BLaER1 (cell line): Measurements from ENCODE around the gene SEMA4A.
"Not testable (repeated sequence)": the region's sequence is repeated elsewhere in the genome, so short reads cannot be mapped to it uniquely, and the experiment has no call there.

Experiments
- H3K27ac ChIP-seq: shearing (Covaris generic); formaldehyde crosslinking; 2 replicates; pipeline ENCODE4 v1.8.1; 2022
- H3K27me3 ChIP-seq: shearing (Covaris generic); formaldehyde crosslinking; 2 replicates; pipeline ENCODE4 v1.8.1; 2022
- H3K36me3 ChIP-seq: shearing (Covaris generic); formaldehyde crosslinking; 2 replicates; pipeline ENCODE4 v1.8.1; 2022
- H3K4me1 ChIP-seq: shearing (Covaris generic); formaldehyde crosslinking; 2 replicates; pipeline ENCODE4 v1.8.1; 2022
- H3K4me2 ChIP-seq: shearing (Covaris generic); formaldehyde crosslinking; 2 replicates; pipeline ENCODE4 v1.8.1; 2022
- H3K4me3 ChIP-seq: shearing (Covaris generic); formaldehyde crosslinking; 2 replicates; pipeline ENCODE4 v1.8.1; 2022
- H3K9ac ChIP-seq: shearing (Covaris generic); formaldehyde crosslinking; 2 replicates; pipeline ENCODE4 v1.8.1; 2022
- H3K9me3 ChIP-seq: shearing (Covaris generic); formaldehyde crosslinking; 2 replicates; pipeline ENCODE4 v1.8.1; 2022
- H4K20me1 ChIP-seq: shearing (Covaris generic); formaldehyde crosslinking; 2 replicates; pipeline ENCODE4 v1.8.1; 2022
- Cebpa-rat ChIP-seq: shearing (Covaris generic); IDR thresholded peaks from 2 replicates; pipeline ENCODE4 v1.8.1; 2022

Gene SEMA4A

DNA sequence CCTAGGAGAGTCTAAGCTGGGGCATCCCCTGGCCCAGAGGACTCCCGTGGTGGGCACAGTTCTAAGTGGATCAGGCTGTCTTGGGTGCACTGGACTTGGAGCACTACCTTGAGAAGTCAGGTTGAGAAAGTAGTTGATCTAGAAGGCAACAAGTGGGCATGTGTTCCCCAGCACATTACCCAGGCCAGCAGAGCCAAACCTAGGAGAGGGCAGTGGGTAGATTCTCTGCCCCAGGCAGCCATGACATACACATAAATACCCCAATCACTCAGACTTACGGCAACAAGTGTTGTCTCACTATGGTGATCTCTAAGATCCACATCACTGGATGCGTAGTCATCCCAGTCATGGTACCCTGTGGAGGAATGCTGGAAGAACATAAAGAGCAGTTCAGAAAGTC, 57.9 kb downstream of the SEMA4A start:
- Histone ChIP-seq H4K20me1 (no peaks in the 10 kb centered on the region), H3K4me1 (peaks cover 23% of the 10 kb centered on the region), H3K36me3 (peaks cover 78% of the 10 kb centered on the region), H3K27me3 (no peaks in the 10 kb centered on the region), H3K27ac (no peak overlapping the region), H3K9ac (no peak overlapping the region), H3K4me2 (no peak overlapping the region), H3K9me3 (no peaks in the 10 kb centered on the region), H3K4me3 (no peak overlapping the region)
- TF ChIP-seq Cebpa-rat = no peak

DNA sequence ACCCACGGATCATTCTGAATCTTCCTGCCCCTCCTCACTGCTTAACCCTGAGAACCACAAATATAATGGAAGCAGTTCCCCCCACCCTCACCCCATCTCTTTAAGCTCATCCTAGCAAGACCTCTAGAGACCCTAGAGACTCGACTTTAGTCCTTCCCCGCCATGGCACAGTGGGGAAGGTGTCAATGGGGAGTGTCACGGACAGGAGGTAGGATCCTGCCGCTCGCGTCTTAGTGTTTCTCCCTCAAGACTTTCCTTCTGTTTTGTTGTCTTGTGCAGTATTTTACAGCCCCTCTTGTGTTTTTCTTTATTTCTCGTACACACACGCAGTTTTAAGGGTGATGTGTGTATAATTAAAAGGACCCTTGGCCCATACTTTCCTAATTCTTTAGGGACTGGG, 58.7 kb downstream of the SEMA4A start:
- peaks cover 74% of the 10 kb centered on the region for H3K36me3 ChIP-seq
- H4K20me1 ChIP-seq = no peaks in the 10 kb centered on the region
- H3K27me3 ChIP-seq = no peaks in the 10 kb centered on the region
- H3K9ac ChIP-seq = peak overlapping the region; percentile 99
- H3K4me2 ChIP-seq = peak overlapping the region; percentile 96
- no peak for TF ChIP-seq Cebpa-rat
- H3K9me3 ChIP-seq = peaks cover 3% of the 10 kb centered on the region; the same call in 1 of the 2 replicates
- H3K27ac ChIP-seq = peak overlapping the region; percentile 97
- H3K4me3 ChIP-seq = peak overlapping the region; percentile 83
- peaks cover 23% of the 10 kb centered on the region for H3K4me1 ChIP-seq

DNA sequence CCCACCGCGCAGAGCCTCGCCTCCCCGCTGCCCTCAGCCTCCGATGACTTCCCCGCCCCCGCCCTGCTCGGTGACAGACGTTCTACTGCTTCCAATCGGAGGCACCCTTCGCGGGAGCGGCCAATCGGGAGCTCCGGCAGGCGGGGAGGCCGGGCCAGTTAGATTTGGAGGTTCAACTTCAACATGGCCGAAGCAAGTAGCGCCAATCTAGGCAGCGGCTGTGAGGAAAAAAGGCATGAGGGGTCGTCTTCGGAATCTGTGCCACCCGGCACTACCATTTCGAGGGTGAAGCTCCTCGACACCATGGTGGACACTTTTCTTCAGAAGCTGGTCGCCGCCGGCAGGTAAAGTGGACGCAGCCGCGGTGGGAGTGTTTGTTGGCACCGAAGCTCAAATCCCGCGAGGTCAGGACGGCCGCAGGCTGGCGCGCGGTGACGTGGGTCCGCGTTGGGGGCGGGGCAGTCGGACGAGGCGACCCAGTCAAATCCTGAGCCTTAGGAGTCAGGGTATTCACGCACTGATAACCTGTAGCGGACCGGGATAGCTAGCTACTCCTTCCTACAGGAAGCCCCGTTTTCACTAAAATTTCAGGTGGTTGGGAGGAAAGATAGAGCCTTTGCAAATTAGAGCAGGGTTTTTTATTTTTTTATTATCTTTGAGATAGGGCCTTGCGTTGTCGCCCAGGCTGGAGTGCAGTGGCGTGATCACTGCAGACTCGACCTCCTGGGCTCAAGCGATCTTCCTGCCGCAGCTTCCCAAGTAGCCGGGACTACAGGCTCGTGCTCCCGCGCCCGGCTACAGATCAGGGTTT, 59.7 kb downstream of the SEMA4A start, which contains the start of gene PMF1:
Gene PMF1 (plus strand): TSS at position 175 of the 811 bp plus-strand sequence. CDS start 9 bp downstream, at position 184.
- Histone ChIP-seq H3K4me3 (peak within 1 kb of the TSS; percentile 83), H3K4me1 (peaks cover 29% of the 10 kb centered on the region), H3K27me3 (no peaks in the 10 kb centered on the region), H4K20me1 (0 out of 2 replicates have a peak, but pooled peaks cover 6% of the 10 kb centered on the region), H3K27ac (peak within 1 kb of the TSS; percentile 97), H3K36me3 (peaks cover 65% of the 10 kb centered on the region), H3K4me2 (peak within 1 kb of the TSS; percentile 96), H3K9me3 (peaks cover 3% of the 10 kb centered on the region; the same call in 1 of the 2 replicates), H3K9ac (peak within 1 kb of the TSS; percentile 99)
- no peak for TF ChIP-seq Cebpa-rat

DNA sequence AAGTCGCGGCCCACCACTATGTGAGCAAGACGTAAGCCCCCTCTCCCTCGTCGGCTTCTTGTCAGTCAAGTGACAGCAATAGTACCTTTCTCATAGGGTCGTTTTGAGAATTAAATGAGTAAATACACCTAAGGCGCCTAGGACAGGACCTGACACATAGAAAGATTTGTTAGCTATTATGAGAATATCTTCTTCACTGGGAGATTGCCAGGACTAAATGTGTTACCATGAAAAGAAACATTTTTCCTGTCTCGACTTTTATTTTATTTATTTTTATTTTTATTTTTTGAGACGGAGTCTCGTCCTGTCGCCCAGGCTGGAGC, 60.2 kb downstream of the SEMA4A start:
- H3K4me1 ChIP-seq = peaks cover 29% of the 10 kb centered on the region
- H3K27ac ChIP-seq = peak overlapping the region; percentile 97
- H3K9ac ChIP-seq = peak overlapping the region; percentile 99
- H3K27me3 ChIP-seq = no peaks in the 10 kb centered on the region
- TF ChIP-seq Cebpa-rat = no peak
- peak overlapping the region; percentile 83 for H3K4me3 ChIP-seq
- H4K20me1 ChIP-seq = 0 out of 2 replicates have a peak, but pooled peaks cover 6% of the 10 kb centered on the region
- peaks cover 59% of the 10 kb centered on the region for H3K36me3 ChIP-seq
- peaks cover 3% of the 10 kb centered on the region; the same call in 1 of the 2 replicates for H3K9me3 ChIP-seq
- peak overlapping the region; percentile 96 for H3K4me2 ChIP-seq

DNA sequence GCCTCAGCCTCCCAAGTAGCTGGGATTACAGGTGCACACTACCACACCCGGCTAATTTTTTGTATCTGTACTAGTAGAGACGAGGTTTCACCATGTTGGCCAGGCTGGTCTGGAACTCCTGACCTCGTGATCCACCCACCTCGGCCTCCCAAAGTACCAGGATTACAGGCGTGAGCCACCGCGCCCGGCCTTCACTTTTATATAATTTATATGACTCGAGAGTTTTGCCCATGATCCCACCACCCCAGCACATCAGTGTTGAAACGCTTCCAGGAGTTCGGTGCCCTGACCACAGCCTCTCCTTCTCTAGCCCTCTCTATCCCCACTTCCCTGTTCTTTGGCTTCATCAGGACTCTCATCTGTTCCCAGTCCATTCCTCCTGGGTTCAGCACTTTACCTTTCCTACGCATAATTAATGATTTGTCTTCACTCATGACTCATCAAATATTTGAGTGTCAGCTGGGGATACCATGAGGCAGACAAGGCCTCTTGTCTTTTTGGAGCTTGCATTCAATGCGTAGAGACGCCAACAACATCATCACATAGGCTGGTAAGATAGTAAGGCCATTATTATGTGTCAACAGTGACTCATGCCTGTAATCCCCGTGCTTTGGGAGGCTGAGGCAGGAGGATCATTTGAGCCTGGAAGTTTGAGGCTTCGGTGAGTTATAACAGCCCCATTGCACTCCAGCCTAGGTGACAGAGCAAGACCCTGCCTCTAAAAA, 60.8 kb downstream of the SEMA4A start:
- peak overlapping the region; percentile 99 for H3K9ac ChIP-seq
- peaks cover 29% of the 10 kb centered on the region for H3K4me1 ChIP-seq
- H3K4me2 ChIP-seq = peak overlapping the region; percentile 96
- peaks cover 53% of the 10 kb centered on the region for H3K36me3 ChIP-seq
- H4K20me1 ChIP-seq = 0 out of 2 replicates have a peak, but pooled peaks cover 6% of the 10 kb centered on the region
- H3K4me3 ChIP-seq = peak overlapping the region; percentile 83
- no peaks in the 10 kb centered on the region for H3K27me3 ChIP-seq
- TF ChIP-seq Cebpa-rat = no peak
- 0 out of 2 replicates have a peak overlapping the region, but pooled peaks have one; percentile 97 for H3K27ac ChIP-seq
- peaks cover 3% of the 10 kb centered on the region; the same call in 1 of the 2 replicates for H3K9me3 ChIP-seq

DNA sequence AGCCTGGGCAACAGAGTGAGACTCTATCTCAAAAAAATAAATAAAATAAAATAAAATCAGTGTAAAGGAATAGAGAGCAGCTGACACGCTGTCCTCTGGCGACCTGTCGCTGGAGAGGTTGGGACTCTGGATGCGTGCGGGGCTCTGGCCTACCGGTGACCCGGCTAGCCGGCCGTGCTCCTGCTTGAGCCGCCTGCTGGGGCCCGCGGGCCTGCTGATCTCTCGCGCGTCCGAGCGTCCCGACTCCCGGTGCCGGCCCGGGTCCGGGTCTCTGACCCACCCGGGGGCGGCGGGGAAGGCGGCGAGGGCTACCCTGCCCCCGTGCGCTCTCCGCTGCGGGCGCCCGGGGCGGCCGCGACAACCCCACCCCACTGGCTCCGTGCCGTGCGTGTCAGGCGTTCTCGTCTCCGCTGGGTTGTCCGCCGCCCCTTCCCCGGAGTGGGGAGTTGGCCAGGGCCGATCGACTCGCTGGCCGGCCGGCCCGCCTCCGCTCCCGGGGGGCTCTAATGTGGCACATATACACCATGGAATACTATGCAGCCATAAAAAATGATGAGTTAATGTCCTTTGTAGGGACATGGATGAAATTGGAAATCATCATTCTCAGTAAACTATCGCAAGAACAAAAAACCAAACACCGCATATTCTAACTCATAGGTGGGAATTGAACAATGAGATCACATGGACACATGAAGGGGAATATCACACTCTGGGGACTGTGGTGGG, 63.1 kb downstream of the SEMA4A start:
- Histone ChIP-seq H3K4me1 (peaks cover 35% of the 10 kb centered on the region), H3K36me3 (peaks cover 52% of the 10 kb centered on the region)
- H3K27ac ChIP-seq, H3K9me3 ChIP-seq, H3K27me3 ChIP-seq, H3K4me3 ChIP-seq, H3K9ac ChIP-seq, H4K20me1 ChIP-seq, H3K4me2 ChIP-seq: not testable (repeated sequence)

DNA sequence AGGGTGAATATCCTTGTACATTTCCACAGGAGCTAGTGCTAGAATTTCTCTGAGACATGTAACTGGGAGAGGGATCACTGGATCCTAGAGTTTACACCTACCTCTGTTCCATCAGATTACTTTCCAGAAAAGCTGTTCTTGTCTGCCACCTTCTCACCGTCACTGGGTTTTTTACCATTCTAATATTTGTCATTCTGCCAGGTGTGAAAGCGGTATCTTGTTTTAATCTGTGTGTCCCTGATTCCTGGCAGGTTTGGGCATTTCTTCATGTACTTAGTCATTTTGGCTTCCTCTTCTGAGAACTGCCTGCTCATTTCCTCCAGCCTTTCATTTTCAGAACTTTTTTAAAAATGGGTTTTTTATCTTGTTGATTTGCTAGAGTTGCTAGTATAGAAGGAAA, 64.5 kb downstream of the SEMA4A start:
- Histone ChIP-seq H3K9ac (no peak overlapping the region), H3K27me3 (no peaks in the 10 kb centered on the region), H3K4me1 (peaks cover 28% of the 10 kb centered on the region), H4K20me1 (0 out of 2 replicates have a peak, but pooled peaks cover 12% of the 10 kb centered on the region), H3K4me2 (no peak overlapping the region), H3K36me3 (peaks cover 60% of the 10 kb centered on the region), H3K4me3 (no peak overlapping the region), H3K27ac (no peak overlapping the region), H3K9me3 (peaks cover 3% of the 10 kb centered on the region; the same call in 1 of the 2 replicates)
- no peak for TF ChIP-seq Cebpa-rat

DNA sequence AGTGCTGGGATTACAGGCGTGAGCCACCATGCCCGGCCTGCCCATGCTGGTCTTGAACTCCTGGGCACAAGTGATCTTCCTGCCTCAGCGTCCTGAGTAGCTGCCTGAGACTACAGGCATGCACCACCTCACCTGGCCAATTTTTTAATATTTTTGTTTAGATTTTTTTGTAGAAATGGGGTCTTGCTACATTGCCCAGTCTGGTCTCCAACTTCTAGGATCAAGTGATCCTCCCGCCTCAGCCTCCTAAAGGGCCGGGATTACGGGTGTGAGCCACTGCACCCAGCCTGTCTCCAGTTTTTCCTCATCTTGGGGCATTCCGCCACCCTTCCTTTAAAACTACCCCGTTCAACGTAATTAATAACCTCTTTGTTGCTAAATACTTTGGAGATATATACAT, 66.8 kb downstream of the SEMA4A start:
- TF ChIP-seq Cebpa-rat = no peak
- H3K4me2 ChIP-seq = no peak overlapping the region
- H3K27me3 ChIP-seq = no peaks in the 10 kb centered on the region
- H3K9ac ChIP-seq = no peak overlapping the region
- H4K20me1 ChIP-seq = 0 out of 2 replicates have a peak, but pooled peaks cover 12% of the 10 kb centered on the region
- no peak overlapping the region for H3K27ac ChIP-seq
- H3K9me3 ChIP-seq = peaks cover 3% of the 10 kb centered on the region; the same call in 1 of the 2 replicates
- peaks cover 18% of the 10 kb centered on the region for H3K4me1 ChIP-seq
- H3K36me3 ChIP-seq = peaks cover 69% of the 10 kb centered on the region
- H3K4me3 ChIP-seq = no peak overlapping the region

DNA sequence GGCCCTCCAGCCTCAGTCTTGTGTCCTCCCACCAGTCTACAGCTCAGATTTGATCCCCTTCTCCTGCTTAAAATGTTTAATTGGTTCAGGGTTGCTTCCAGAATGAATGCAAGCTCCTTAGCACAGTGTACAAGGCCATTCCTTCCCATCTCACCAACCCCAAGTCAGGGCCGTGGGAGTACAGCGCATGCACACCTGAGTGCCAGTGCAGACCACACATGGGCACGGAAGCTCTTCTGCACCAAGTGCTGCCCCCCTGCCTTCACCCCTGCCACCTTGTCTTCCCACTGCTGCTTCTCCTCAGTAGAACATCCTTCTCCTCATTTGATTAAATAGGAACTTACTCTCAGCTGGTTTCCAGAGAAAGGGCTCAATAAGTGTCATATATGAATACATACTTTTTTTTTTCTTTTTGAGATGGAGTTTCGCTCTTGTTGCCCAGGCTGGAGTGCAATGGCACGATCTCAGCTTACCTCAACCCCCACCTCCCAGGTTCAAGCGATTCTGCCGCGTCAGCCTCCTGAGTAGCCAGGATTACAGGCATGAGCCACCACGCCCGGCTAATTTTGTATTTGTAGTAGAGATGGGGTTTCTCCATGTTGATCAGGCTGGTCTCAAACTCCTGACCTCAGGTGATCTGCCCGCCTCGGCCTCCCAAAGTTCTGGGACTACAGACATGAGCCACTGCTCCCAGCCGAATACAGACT, 68.8 kb downstream of the SEMA4A start:
- no peak overlapping the region for H3K4me3 ChIP-seq
- no peaks in the 10 kb centered on the region for H3K27me3 ChIP-seq
- H3K9ac ChIP-seq = no peak overlapping the region
- peaks cover 59% of the 10 kb centered on the region for H3K36me3 ChIP-seq
- no peak overlapping the region for H3K27ac ChIP-seq
- no peaks in the 10 kb centered on the region for H3K9me3 ChIP-seq
- 0 out of 2 replicates have a peak, but pooled peaks cover 12% of the 10 kb centered on the region for H4K20me1 ChIP-seq
- peaks cover 32% of the 10 kb centered on the region for H3K4me1 ChIP-seq
- TF ChIP-seq Cebpa-rat = no peak
- H3K4me2 ChIP-seq = no peak overlapping the region
